ENCODE measurements around the gene CIDEB.
"Not testable (repeated sequence)": the region's sequence is repeated elsewhere in the genome, so short reads cannot be mapped to it uniquely, and the experiment has no call there.

CIDEB gene, protein sequence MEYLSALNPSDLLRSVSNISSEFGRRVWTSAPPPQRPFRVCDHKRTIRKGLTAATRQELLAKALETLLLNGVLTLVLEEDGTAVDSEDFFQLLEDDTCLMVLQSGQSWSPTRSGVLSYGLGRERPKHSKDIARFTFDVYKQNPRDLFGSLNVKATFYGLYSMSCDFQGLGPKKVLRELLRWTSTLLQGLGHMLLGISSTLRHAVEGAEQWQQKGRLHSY
- long read RNA-seq, partial matches to known transcripts: 0 of 3 reads
- long read RNA-seq, other reads (novel, unspliced or antisense): 2 of 3 reads

GRCh38 chr14:24307575-24308341 lies at the start of gene CIDEB:
TSS of gene CIDEB (minus strand) at chr14:24307977. CDS start at chr14:24307858, 119 bp downstream.
- peak in 1 of 2 experiments; percentile 80 for DNase-seq (ENCODE audit: low read depth in 1 of 2, low spot score in 1 of 2)
- TF ChIP-seq SPI1 (IDR thresholded peaks at IDR 0.05; ENCODE audit: borderline replicate concordance, low read depth): peak; percentile 97
- TF ChIP-seq, protein P1, sequence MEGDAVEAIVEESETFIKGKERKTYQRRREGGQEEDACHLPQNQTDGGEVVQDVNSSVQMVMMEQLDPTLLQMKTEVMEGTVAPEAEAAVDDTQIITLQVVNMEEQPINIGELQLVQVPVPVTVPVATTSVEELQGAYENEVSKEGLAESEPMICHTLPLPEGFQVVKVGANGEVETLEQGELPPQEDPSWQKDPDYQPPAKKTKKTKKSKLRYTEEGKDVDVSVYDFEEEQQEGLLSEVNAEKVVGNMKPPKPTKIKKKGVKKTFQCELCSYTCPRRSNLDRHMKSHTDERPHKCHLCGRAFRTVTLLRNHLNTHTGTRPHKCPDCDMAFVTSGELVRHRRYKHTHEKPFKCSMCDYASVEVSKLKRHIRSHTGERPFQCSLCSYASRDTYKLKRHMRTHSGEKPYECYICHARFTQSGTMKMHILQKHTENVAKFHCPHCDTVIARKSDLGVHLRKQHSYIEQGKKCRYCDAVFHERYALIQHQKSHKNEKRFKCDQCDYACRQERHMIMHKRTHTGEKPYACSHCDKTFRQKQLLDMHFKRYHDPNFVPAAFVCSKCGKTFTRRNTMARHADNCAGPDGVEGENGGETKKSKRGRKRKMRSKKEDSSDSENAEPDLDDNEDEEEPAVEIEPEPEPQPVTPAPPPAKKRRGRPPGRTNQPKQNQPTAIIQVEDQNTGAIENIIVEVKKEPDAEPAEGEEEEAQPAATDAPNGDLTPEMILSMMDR (IDR thresholded peaks at IDR 0.05; ENCODE audit: insufficient read depth, low read length): peak; percentile 95
- TF ChIP-seq, protein P2, sequence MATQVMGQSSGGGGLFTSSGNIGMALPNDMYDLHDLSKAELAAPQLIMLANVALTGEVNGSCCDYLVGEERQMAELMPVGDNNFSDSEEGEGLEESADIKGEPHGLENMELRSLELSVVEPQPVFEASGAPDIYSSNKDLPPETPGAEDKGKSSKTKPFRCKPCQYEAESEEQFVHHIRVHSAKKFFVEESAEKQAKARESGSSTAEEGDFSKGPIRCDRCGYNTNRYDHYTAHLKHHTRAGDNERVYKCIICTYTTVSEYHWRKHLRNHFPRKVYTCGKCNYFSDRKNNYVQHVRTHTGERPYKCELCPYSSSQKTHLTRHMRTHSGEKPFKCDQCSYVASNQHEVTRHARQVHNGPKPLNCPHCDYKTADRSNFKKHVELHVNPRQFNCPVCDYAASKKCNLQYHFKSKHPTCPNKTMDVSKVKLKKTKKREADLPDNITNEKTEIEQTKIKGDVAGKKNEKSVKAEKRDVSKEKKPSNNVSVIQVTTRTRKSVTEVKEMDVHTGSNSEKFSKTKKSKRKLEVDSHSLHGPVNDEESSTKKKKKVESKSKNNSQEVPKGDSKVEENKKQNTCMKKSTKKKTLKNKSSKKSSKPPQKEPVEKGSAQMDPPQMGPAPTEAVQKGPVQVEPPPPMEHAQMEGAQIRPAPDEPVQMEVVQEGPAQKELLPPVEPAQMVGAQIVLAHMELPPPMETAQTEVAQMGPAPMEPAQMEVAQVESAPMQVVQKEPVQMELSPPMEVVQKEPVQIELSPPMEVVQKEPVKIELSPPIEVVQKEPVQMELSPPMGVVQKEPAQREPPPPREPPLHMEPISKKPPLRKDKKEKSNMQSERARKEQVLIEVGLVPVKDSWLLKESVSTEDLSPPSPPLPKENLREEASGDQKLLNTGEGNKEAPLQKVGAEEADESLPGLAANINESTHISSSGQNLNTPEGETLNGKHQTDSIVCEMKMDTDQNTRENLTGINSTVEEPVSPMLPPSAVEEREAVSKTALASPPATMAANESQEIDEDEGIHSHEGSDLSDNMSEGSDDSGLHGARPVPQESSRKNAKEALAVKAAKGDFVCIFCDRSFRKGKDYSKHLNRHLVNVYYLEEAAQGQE (IDR thresholded peaks at IDR 0.05; ENCODE audit: insufficient replicate concordance, low read depth): no peak
- Histone ChIP-seq H3K27me3 (ENCODE audit: insufficient read depth, poor library complexity, severe bottlenecking) (no peaks in the 10 kb centered on the region), H3K27ac (replicated peaks) (no peak within 1 kb of the TSS), H3K4me3 (replicated peaks; ENCODE audit: insufficient read depth, low read length) (no peak within 1 kb of the TSS)

- Histone ChIP-seq H3K27me3 (ENCODE audit: insufficient read depth, poor library complexity, severe bottlenecking) (no peaks in the 10 kb centered on the region), H3K27ac (replicated peaks) (no peak overlapping the region), H3K4me3 (replicated peaks; ENCODE audit: insufficient read depth, low read length) (no peak overlapping the region)
- TF ChIP-seq POLR2AphosphoS5 (IDR thresholded peaks at IDR 0.05; ENCODE audit: low read depth) (no peak), GABPA (IDR thresholded peaks at IDR 0.05; ENCODE audit: low read depth) (no peak), SPI1 (IDR thresholded peaks at IDR 0.05; ENCODE audit: borderline replicate concordance, low read depth) (no peak)
- TF ChIP-seq, protein P2 (IDR thresholded peaks at IDR 0.05; ENCODE audit: insufficient replicate concordance, low read depth): no peak
- TF ChIP-seq, protein P1 (IDR thresholded peaks at IDR 0.05; ENCODE audit: insufficient read depth, low read length): no peak
- no peak for DNase-seq (ENCODE audit: low read depth in 1 of 2, low spot score in 1 of 2)
Measured at GRCh38 chr14:24356208-24356607, 48.4 kb upstream of the CIDEB start.

DNA sequence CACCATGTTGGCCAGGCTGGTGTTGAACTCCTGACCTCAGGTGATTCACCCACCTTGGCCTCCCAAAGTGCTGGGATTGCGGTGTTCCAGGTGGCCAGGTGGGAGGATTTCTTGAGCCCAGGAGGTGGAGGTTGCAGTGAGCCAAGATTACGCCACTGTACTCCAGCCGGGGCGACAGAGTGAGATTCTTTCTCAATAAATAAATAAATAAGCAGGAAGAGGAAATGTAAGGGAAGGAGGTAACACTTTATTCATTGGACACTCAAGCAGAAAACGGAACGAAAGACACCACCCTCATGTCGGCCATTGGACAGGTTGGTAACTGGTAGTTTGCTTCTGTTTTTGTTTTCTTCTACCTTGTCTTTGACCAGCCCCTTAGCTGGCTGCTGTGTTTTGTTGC lies 47.2 kb upstream of the CIDEB start:
- TF ChIP-seq, protein P1 (IDR thresholded peaks at IDR 0.05; ENCODE audit: insufficient read depth, low read length): no peak
- TF ChIP-seq POLR2AphosphoS5 (IDR thresholded peaks at IDR 0.05; ENCODE audit: low read depth) (no peak), GABPA (IDR thresholded peaks at IDR 0.05; ENCODE audit: low read depth) (no peak), SPI1 (IDR thresholded peaks at IDR 0.05; ENCODE audit: borderline replicate concordance, low read depth) (no peak)
- TF ChIP-seq, protein P2 (IDR thresholded peaks at IDR 0.05; ENCODE audit: insufficient replicate concordance, low read depth): no peak
- no peak for DNase-seq (ENCODE audit: low read depth in 1 of 2, low spot score in 1 of 2)
- no peak overlapping the region for H3K4me3 ChIP-seq (replicated peaks; ENCODE audit: insufficient read depth, low read length)
- H3K27me3 ChIP-seq (ENCODE audit: insufficient read depth, poor library complexity, severe bottlenecking): no peaks in the 10 kb centered on the region
- no peak overlapping the region for H3K27ac ChIP-seq (replicated peaks)

DNA sequence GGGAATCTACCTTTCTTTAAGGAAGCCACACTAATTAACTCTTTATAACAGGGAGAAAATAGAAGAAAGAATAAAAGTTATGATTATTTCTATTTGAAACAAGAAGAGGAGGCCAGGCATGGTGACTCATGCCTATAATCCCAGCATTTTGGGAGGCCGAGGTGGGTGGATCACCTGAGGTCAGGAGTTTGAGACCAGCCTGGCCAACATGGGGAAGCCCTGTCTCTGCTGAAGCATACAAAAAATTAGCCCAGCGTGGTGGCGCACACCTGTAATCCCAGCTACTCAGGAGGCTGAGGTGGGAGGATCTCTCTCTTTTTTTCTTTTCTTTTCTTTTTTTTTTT lies 46.7 kb upstream of the CIDEB start:
- H3K27ac ChIP-seq (replicated peaks); H3K27me3 ChIP-seq (ENCODE audit: insufficient read depth, poor library complexity, severe bottlenecking); DNase-seq (ENCODE audit: low read depth in 1 of 2, low spot score in 1 of 2); H3K4me3 ChIP-seq (replicated peaks; ENCODE audit: insufficient read depth, low read length): not testable (repeated sequence)
